SJCRH30 (cell line): Measurements from ENCODE around the gene CASP2. TPM values are rescaled to one million over a fixed set of nuclear protein-coding genes. Genes with fewer than 3 reads are reported as not detected.
"Not testable (repeated sequence)": the region's sequence is repeated elsewhere in the genome, so short reads cannot be mapped to it uniquely, and the experiment has no call there.

Experiments used
- DNase-seq, 2 experiments: peaks; one replicate each; pipeline ENCODE4 v3.0.0-alpha.2; 2015 to 2020
- H3K27ac ChIP-seq: fragments of 250-450 bp; sonication (Bioruptor Pico); 2 replicates; pipeline ENCODE4 v1.5.1; 2020; ENCODE audit warnings: mild to moderate bottlenecking, moderate library complexity
- H3K27me3 ChIP-seq: fragments of 250-450 bp; sonication (Bioruptor Pico); 2 replicates; pipeline ENCODE4 v1.5.1; 2020; ENCODE audit warnings: mild to moderate bottlenecking, moderate library complexity
- H3K36me3 ChIP-seq: fragments of 250-450 bp; sonication (Bioruptor Pico); 2 replicates; pipeline ENCODE4 v1.5.1; 2020; ENCODE audit warnings: mild to moderate bottlenecking, moderate library complexity
- H3K4me1 ChIP-seq: fragments of 250-450 bp; sonication (Bioruptor Pico); 2 replicates; pipeline ENCODE4 v1.5.1; 2020; ENCODE audit warnings: mild to moderate bottlenecking, moderate library complexity
- H3K4me3 ChIP-seq: fragments of 250-450 bp; sonication (Bioruptor Pico); 2 replicates; pipeline ENCODE4 v1.5.1; 2020; ENCODE audit warnings: mild to moderate bottlenecking, moderate library complexity
- H3K9me3 ChIP-seq: fragments of 250-450 bp; sonication (Bioruptor Pico); replicated peaks from 2 replicates; pipeline ENCODE4 v1.5.1; 2020; ENCODE audit warnings: mild to moderate bottlenecking, moderate library complexity
- total RNA-seq: library from RNA; depleted of rRNA; stranded (reverse); fragments of >200 nt; shearing (Covaris generic); gene quantifications from 2 replicates; pipeline ENCODE4 v1.2.3, GENCODE V29; 2014

CASP2 gene
- total RNA-seq, 1 experiment from 2014 or later = 39.1 TPM

DNA sequence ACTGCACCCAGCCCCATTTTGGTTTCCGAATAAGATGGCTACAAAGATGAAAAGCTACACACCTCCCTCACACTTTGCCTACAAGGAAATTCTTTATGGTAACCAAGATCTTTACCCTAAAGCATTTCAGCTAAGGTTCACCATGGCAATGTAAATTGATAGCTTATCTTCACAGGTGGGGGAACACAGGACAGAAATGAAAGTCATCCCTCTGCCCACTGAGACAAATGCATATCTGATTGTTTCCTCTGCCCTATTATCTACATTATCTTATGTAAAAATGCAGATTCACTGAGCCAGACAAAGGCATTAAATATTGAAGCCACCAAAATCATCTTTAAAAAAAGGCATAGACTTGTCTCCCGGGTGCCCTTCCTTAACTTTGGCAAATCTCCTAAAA lies 6.6 kb upstream of the CASP2 start:
- no peaks in the 10 kb centered on the region for H3K27me3 ChIP-seq
- no peaks in the 10 kb centered on the region for H3K36me3 ChIP-seq
- no peak for DNase-seq
- no peak overlapping the region for H3K4me3 ChIP-seq
- H3K27ac ChIP-seq = no peak overlapping the region
- H3K9me3 ChIP-seq = no peaks in the 10 kb centered on the region
- peaks cover 29% of the 10 kb centered on the region for H3K4me1 ChIP-seq

DNA sequence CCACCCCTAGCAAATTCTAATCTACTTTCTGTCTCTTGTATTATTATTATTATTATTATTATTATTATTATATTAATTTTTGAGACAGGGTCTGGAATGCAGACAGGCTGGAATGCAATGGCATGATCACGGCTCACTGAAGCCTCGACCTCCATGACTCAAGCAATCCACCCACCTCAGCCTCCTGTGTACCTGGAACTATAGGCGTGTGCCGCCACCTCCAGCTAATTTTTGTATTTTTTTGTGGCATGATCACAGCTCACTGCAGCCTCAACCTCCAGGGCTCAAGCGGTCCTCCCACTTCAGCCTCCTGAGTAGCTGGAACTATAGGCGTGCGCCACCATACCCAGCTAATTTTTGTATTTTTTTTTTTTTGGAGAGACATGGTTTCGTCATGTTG lies 6.0 kb upstream of the CASP2 start:
- Histone ChIP-seq H3K27ac (no peak overlapping the region), H3K36me3 (no peaks in the 10 kb centered on the region), H3K9me3 (no peaks in the 10 kb centered on the region), H3K27me3 (no peaks in the 10 kb centered on the region), H3K4me3 (no peak overlapping the region), H3K4me1 (peaks cover 29% of the 10 kb centered on the region)
- DNase-seq = no peak

DNA sequence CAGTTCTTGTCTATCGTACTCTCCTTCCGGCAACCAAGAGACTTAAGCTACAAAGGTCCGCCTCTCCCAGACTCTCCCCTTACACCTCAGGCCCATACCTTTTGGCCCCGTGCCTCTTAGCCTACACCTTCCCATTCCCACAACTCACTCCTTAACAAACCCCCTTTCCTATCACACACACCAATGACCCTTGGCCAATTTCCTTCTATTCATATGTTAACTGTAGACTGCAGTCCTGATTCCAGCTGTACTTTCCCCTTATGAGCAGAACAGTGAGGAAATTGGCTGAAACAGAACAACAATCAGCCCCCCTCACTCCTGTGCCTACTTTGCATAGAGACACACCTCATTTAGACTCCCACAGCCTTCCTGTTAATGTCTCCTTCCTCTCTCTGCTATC lies 4.8 kb upstream of the CASP2 start:
- Histone ChIP-seq H3K4me1 (peaks cover 29% of the 10 kb centered on the region), H3K36me3 (no peaks in the 10 kb centered on the region), H3K27me3 (no peaks in the 10 kb centered on the region), H3K9me3 (no peaks in the 10 kb centered on the region), H3K4me3 (peak overlapping the region; percentile 47), H3K27ac (no peak overlapping the region)
- no peak for DNase-seq

DNA sequence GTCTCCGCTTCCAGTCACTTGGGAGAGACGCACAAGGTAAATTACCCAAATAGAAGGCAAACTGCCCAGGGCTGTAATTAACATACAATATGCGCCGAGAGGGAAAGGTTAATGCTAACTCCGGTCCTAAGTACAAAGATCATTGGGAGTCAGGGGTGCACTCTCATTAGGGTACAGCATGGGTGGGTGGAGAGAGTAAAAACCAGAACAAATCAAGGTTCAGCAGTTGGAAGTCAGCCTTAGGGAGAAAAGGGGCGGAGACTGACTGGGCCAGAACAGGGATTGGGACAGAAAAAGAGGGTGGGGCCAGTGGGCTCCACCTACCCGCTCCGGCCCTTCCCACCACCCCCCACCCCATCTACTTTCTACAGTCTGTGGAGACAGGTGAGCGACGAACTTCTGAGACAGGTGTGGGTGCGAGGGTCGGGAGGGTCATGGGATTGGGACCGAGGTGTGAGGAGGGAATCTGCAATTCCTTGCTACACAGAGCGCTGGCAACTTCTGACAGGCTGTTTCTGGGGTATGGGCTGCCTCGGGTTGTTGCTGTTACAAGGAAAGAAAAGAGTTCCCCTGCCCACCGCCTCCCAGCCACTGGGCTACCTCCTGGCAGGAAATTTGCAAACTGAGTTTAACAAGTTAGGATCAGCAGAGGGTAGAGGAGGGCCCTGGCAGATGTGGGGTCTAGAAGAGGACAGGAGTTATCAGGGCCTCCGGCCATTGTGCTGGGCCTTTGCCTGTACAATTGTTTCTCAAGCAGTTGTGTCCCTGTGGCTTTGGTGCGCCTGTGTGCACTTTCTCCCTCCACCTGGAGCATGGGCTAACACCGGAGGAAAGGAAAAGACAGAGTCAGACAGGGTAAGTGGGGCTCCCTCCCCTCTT lies 3.3 kb upstream of the CASP2 start, which contains the start of gene TMEM139:
TSS of gene TMEM139 (plus strand) at position 368 of the 879 bp plus-strand sequence. CDS start 1,000 bp downstream, outside the sequence.
- peak within 1 kb of the TSS; percentile 24 for H3K27ac ChIP-seq
- H3K36me3 ChIP-seq = peaks cover 3% of the 10 kb centered on the region; the same call in 1 of the 2 replicates
- no peaks in the 10 kb centered on the region for H3K27me3 ChIP-seq
- peak; percentile 64 to 79 for DNase-seq
- peak within 1 kb of the TSS; percentile 47 for H3K4me3 ChIP-seq
- peaks cover 22% of the 10 kb centered on the region for H3K4me1 ChIP-seq
- no peaks in the 10 kb centered on the region for H3K9me3 ChIP-seq

DNA sequence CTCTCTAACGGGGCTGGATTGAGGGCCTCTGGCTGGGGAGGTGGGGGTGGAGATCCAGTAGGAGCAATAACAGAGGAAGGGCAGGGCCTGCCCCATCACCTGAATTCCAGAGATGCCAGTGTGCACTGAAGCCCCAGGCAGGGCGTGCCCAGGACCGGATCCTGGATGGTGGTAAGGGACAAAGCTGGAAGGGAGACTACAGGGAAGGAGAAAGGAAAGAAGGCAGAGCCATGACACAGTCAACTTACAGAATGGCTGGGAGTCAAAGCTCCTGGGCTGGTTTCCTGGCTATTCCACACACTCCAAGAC lies 2.7 kb upstream of the CASP2 start:
- Histone ChIP-seq H3K4me3 (no peak overlapping the region), H3K27ac (no peak overlapping the region), H3K27me3 (no peaks in the 10 kb centered on the region), H3K4me1 (peaks cover 18% of the 10 kb centered on the region), H3K36me3 (peaks cover 3% of the 10 kb centered on the region; the same call in 1 of the 2 replicates), H3K9me3 (no peaks in the 10 kb centered on the region)
- no peak for DNase-seq

DNA sequence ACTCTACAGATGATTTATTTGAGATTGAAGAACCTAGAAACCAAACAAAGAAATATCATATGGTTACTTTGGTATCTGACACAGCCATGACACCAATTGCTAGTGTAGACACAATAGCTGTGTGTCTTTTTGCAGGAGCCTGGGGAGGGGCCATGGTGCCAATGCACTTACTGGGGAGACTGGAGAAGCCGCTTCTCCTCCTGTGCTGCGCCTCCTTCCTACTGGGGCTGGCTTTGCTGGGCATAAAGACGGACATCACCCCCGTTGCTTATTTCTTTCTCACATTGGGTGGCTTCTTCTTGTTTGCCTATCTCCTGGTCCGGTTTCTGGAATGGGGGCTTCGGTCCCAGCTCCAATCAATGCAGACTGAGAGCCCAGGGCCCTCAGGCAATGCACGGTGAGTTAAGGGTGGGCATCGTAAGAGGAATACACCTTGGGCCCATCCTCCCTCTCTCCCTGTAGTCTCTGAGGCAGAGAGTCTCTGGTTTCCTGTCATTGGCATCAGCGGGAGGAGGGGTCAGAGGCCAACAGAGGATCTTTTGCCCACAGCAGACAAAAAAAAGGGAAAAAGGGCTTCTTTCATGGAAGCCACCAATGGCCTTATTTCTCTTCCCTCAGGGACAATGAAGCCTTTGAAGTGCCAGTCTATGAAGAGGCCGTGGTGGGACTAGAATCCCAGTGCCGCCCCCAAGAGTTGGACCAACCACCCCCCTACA lies 2.2 kb upstream of the CASP2 start:
- H3K4me3 ChIP-seq = no peak overlapping the region
- no peaks in the 10 kb centered on the region for H3K9me3 ChIP-seq
- peaks cover 13% of the 10 kb centered on the region for H3K4me1 ChIP-seq
- peaks cover 6% of the 10 kb centered on the region for H3K36me3 ChIP-seq
- H3K27ac ChIP-seq = no peak overlapping the region
- H3K27me3 ChIP-seq = no peaks in the 10 kb centered on the region
- DNase-seq = no peak

DNA sequence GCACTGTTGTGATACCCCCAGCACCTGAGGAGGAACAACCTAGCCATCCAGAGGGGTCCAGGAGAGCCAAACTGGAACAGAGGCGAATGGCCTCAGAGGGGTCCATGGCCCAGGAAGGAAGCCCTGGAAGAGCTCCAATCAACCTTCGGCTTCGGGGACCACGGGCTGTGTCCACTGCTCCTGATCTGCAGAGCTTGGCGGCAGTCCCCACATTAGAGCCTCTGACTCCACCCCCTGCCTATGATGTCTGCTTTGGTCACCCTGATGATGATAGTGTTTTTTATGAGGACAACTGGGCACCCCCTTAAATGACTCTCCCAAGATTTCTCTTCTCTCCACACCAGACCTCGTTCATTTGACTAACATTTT lies 1.6 kb upstream of the CASP2 start:
- Histone ChIP-seq H3K4me3 (no peak overlapping the region), H3K4me1 (peaks cover 13% of the 10 kb centered on the region), H3K27ac (no peak overlapping the region), H3K36me3 (peaks cover 12% of the 10 kb centered on the region), H3K27me3 (no peaks in the 10 kb centered on the region), H3K9me3 (no peaks in the 10 kb centered on the region)
- no peak for DNase-seq

DNA sequence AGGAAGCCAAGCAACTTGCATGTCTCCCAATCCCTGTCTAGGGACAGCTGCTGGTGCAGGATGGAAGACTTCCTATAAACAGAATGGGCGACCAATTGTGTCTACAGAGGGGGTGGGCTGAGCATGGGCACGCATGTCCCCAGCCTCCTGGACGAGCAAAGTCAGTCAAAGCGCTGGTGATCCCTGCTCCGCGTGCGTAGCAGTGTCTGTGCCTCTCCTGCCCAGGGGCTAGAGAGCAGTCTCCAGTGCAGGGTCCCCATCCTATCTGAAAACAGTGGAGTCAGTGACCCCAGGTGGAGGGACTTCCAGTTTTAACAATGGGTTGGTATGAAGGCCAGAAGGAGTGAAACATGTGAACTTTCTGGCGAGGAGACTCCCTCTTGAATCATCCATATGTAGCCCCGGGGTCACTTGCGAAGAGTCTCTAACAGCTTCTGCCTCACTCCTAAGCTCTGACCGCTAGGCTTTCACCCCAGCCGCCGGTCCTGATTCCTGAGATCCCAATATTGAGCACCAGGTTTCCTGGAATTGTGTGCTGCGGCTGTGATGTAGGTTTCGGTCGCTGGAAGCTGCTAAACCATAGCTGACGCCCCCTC lies 714 bp upstream of the CASP2 start:
- Histone ChIP-seq H3K27ac (peak overlapping the region; percentile 19; the same call in 1 of the 2 replicates), H3K4me3 (peak overlapping the region; percentile 80)
- DNase-seq = no peak

DNA sequence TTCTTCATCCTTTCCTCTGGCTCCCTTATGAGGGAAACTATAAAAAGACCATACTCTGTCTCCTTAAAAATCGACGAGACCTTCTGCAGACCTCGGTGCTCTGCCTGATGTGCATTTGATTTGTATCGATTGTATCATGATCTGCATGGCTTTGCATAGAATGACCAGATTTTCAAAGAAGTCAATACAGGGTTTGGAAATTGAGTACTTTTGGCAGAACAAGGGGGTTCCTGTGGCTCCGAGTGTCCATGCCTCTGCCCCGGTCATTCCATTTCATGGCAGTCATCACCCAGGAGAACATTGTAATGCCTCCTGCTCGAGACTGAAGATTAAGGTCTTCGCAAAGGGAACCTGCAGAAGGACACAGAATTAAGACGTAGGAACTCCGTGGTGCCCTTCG lies 685 bp downstream of the CASP2 start:
- DNase-seq = peak in 1 of 2 experiments; percentile 32
- H3K27ac ChIP-seq = peak overlapping the region; percentile 88
- no peaks in the 10 kb centered on the region for H3K27me3 ChIP-seq
- no peaks in the 10 kb centered on the region for H3K9me3 ChIP-seq
- H3K4me1 ChIP-seq = peaks cover 10% of the 10 kb centered on the region
- peaks cover 31% of the 10 kb centered on the region for H3K36me3 ChIP-seq
- peak overlapping the region; percentile 80 for H3K4me3 ChIP-seq

More for the DNA sequence above, 714 bp upstream of the CASP2 start:
- Histone ChIP-seq H3K36me3 (peaks cover 19% of the 10 kb centered on the region), H3K4me1 (peaks cover 13% of the 10 kb centered on the region), H3K27me3 (no peaks in the 10 kb centered on the region), H3K9me3 (no peaks in the 10 kb centered on the region)

DNA sequence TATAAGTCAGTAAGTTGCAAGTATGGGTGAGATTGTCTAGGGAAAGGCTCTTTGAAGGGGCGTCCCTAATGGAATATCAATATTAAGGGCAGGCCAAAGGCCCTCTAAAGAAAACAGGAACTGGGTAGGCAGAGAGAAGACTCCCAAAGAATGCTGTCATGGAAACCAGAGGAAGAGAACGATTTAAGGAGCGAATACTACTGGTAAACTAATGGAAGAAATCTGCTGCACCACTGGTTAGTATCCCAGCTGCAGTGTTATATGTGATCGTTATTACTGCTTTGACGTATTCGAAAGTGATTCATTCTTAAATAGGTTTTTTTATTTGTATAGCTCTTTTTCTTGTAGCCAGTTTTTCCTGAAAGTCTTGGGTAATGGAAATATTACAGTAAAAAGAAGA lies 1.3 kb downstream of the CASP2 start:
- no peaks in the 10 kb centered on the region for H3K27me3 ChIP-seq
- no peaks in the 10 kb centered on the region for H3K9me3 ChIP-seq
- H3K27ac ChIP-seq = peak overlapping the region; percentile 88; the same call in 1 of the 2 replicates
- DNase-seq = no peak
- peaks cover 5% of the 10 kb centered on the region; the same call in 1 of the 2 replicates for H3K4me1 ChIP-seq
- peak overlapping the region; percentile 80 for H3K4me3 ChIP-seq
- peaks cover 37% of the 10 kb centered on the region for H3K36me3 ChIP-seq

DNA sequence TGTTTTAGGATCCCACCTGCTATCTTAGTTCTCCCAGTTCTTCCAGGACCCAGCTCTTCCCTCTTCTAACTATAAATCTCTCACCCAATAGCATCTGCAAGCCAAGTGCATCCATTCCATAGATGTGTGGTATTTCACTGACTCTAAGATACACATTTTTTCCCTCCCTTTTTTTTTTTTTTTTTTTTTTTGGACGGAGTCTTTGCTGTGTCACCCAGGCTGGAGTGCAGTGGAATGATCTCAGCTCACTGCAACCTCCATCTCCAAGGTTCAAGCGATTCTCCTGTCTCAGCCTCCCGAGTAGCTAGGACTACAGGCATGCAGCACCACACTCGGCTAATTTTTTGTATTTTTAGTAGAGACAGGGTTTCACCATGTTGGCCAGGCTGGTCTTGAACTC lies 1.7 kb downstream of the CASP2 start:
- H3K4me3 ChIP-seq = peak overlapping the region; percentile 80
- not testable (repeated sequence) for H3K9me3 ChIP-seq, DNase-seq, H3K27me3 ChIP-seq, H3K4me1 ChIP-seq, H3K27ac ChIP-seq
- peaks cover 42% of the 10 kb centered on the region for H3K36me3 ChIP-seq

DNA sequence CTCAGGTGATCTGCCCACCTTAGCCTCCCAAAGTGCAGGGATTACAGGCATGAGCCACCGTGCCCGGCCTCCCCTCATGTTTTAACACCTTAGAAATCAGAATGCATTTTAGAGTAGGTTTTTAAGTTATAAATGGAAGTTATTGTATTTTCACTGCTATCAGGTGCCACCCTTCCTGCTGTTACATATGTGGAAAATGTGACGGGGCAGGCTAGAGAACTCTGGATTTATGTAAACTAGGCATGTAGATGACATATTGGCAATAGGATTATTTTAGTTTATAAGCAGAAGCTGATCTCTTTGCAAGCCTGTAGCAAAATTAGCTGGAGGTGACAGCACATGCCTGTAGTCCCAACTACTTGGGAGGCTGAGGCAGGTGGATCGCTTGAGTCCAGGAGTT lies 2.1 kb downstream of the CASP2 start:
- DNase-seq = no peak
- H3K27ac ChIP-seq = no peak overlapping the region
- H3K4me1 ChIP-seq = peaks cover 5% of the 10 kb centered on the region; the same call in 1 of the 2 replicates
- H3K27me3 ChIP-seq = no peaks in the 10 kb centered on the region
- no peak overlapping the region for H3K4me3 ChIP-seq
- H3K36me3 ChIP-seq = peaks cover 46% of the 10 kb centered on the region
- no peaks in the 10 kb centered on the region for H3K9me3 ChIP-seq

DNA sequence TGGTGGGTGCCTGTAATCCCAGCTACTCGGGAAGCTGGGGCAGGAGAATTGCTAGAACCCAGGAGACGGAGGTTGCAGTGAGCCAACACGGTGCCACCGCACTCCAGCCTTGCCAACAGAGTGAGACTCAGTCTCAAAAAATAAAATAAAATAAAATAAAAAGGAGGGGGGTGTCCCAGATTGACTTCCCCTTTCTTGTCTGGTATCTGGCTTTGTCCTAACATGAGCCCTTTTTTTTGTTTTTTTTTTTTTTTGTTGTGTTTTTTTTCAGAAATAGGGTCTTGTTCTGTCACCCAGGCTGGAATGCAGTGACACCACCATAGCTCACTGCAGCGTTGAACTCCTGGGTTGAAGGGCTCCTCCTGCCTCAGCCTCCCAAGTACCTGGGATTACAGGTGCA lies 4.7 kb downstream of the CASP2 start:
- no peaks in the 10 kb centered on the region for H3K27me3 ChIP-seq
- H3K36me3 ChIP-seq = peaks cover 70% of the 10 kb centered on the region
- no peaks in the 10 kb centered on the region for H3K9me3 ChIP-seq
- H3K4me3 ChIP-seq = no peak overlapping the region
- no peak for DNase-seq
- H3K4me1 ChIP-seq = peaks cover 5% of the 10 kb centered on the region; the same call in 1 of the 2 replicates
- H3K27ac ChIP-seq = no peak overlapping the region

DNA sequence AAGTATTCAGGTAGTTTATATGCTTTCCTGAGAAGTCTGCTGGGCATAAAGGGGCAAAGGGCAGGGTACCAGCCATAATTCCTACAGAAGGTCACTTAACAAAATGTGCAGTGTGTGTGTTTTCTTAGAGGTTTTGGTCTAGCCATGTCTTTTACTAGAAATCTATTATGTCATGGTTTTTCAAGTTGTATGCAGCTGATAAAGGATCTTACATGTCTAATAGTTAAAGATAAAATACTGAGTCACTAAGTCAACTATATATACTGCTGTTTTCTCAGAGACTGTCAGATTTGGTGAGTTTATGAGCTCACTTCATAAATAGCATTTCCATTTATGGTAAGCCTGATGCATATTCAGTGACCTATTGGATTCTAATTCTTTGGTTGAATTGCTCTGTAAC lies 7.7 kb downstream of the CASP2 start:
- no peak for DNase-seq
- peaks cover 92% of the 10 kb centered on the region for H3K36me3 ChIP-seq
- H3K4me3 ChIP-seq = no peak overlapping the region
- no peaks in the 10 kb centered on the region for H3K9me3 ChIP-seq
- no peak overlapping the region for H3K27ac ChIP-seq
- no peaks in the 10 kb centered on the region for H3K4me1 ChIP-seq
- no peaks in the 10 kb centered on the region for H3K27me3 ChIP-seq

DNA sequence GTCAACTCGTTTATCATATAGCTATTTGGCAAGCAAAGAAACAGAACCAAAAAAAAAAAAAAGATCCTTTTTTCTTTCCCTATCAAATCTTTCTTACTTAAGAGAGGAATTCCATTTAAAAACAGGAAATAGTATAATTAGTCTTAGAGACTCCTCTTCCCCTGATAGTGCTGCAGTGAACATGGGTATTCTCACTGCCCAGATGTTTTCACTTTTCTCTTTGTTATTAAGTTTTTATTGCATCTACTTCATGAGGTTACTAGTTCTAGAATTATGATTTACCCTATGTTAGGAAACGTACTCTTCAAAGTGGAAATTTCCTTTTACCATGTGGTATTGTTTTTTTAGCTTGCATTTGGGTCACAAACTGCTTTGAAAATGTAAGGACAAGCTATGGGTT lies 8.5 kb downstream of the CASP2 start:
- Histone ChIP-seq H3K4me1 (no peaks in the 10 kb centered on the region), H3K9me3 (no peaks in the 10 kb centered on the region), H3K27me3 (no peaks in the 10 kb centered on the region), H3K27ac (no peak overlapping the region), H3K4me3 (no peak overlapping the region), H3K36me3 (peaks cover 94% of the 10 kb centered on the region)
- no peak for DNase-seq
